Measurements from ENCODE around the gene MED29.
A peak's percentile ranks its signal among the peaks of the same experiment; 100 is the strongest.

The MED29 gene

GRCh38 chr19:39430675-39431593, 39.8 kb downstream of the MED29 start:
- DNase-seq (ENCODE audit: low spot score), result no peak

- DNase-seq (ENCODE audit: low spot score), result no peak
These were observed 41.5 kb downstream of the MED29 start for GRCh38 chr19:39432677-39433025.

- no peak for DNase-seq (ENCODE audit: low spot score)
These were observed 42.4 kb downstream of the MED29 start for GRCh38 chr19:39433480-39434079.

GRCh38 chr19:39434123-39435076, 43.2 kb downstream of the MED29 start:
- DNase-seq (ENCODE audit: low spot score), result no peak

GRCh38 chr19:39435499-39436349, 44.5 kb downstream of the MED29 start, which contains the start of gene RPS16:
Gene RPS16 (minus strand): TSS chr19:39435949. CDS start chr19:39435895, 54 bp downstream.
- peak; percentile 92 for DNase-seq (ENCODE audit: low spot score)

GRCh38 chr19:39436350-39436716, 45.2 kb downstream of the MED29 start:
- DNase-seq (ENCODE audit: low spot score), result no peak

- DNase-seq (ENCODE audit: low spot score), result no peak
These were observed 47.2 kb downstream of the MED29 start for GRCh38 chr19:39438270-39438934.

GRCh38 chr19:39444598-39445195, 53.5 kb downstream of the MED29 start:
- DNase-seq (ENCODE audit: low spot score), result no peak

GRCh38 chr19:39445196-39446111, 54.3 kb downstream of the MED29 start, which contains the start of gene SUPT5H:
Gene SUPT5H (plus strand): TSS chr19:39445582. CDS start chr19:39445891, 309 bp downstream.
- peak; percentile 98 for DNase-seq (ENCODE audit: low spot score)

DNA sequence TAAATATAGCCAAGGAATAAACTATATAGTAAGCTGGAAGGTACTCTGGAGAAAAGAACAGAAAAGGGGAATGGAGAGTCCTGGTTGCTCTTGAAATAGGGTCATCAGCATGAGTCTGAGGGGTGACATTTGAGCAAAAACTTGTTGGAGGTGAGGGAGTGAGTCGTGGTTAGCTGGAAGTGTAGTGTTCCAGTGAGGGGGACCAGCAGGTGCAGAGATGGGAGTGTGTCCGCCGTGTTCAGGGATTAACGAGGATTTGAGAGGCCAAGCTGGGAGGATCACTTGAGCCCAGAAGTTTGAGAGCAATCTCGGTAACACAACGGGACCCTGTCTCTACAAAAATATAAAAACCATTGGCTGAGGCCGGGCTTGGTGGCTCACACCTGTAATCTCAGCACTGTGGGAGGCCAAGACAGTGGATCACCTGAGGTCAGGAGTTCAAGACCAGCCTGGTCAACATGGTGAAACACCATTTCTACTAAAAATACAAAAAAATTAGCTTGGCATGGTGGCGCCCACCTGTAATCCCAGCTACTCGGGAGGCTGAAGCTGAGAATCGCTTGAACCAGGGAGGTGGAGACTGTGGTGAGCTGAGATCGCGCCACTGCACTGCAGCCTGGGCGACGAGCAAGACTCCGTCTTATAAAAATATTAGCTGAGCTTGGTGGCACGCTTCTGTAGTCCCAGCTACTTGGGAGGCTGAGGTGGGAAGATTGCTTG, 55.3 kb downstream of the MED29 start:
- DNase-seq (ENCODE audit: low spot score), result no peak

GRCh38 chr19:39448271-39448670, 57.1 kb downstream of the MED29 start:
- DNase-seq (ENCODE audit: low spot score), result peak; percentile 67

GRCh38 chr19:39449116-39449797, 58.1 kb downstream of the MED29 start:
- DNase-seq (ENCODE audit: low spot score), result no peak

Measured in hepatic stellate cell (primary cell).